ENCODE results near the gene DIPK2A.

DIPK2A gene, protein sequence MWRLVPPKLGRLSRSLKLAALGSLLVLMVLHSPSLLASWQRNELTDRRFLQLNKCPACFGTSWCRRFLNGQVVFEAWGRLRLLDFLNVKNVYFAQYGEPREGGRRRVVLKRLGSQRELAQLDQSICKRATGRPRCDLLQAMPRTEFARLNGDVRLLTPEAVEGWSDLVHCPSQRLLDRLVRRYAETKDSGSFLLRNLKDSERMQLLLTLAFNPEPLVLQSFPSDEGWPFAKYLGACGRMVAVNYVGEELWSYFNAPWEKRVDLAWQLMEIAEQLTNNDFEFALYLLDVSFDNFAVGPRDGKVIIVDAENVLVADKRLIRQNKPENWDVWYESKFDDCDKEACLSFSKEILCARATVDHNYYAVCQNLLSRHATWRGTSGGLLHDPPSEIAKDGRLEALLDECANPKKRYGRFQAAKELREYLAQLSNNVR

DNA sequence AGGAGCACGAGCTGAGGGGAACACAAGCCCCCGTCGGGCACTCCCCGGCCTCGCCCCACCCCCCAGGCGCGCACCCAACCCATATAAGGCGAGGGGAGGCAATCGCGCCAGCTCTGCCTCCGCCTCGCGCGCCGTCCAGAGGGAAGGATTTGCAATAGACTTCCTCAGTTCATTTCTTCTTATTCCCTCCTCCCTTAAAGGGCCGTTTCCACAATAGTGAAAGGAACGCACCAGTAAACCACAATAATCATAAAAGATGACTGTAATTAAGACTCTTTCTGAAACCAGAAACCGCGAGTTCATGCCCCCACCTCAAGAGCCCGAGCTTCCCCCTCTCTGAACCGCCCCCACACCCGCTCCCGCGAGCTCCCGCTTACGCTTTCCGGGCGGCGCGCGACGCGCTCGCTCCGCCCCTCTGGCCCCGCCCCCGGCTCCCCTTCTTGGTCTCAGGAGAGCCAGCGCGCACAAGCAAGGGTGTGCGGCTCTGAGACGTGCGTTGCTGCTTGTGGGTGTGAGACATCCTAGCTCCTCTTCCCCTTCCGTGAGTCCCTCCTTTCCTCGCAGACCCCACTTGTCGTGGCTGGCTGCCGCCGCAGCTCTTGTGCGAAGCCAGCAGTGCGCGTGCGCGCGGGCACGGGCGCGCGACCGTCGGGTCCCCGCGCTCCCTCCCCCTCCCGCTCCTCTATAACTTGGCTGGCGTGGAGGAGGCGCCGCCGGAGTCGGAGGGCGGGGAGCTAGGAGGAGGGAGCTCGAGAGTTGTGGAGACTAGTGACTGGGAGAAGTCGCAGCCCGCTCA lies at the start of gene DIPK2A:
DIPK2A (plus strand) TSS at position 465 of the 796 bp plus-strand sequence. CDS start 510 bp downstream, outside the sequence.
- DNase-seq = peak; percentile 96

DNA sequence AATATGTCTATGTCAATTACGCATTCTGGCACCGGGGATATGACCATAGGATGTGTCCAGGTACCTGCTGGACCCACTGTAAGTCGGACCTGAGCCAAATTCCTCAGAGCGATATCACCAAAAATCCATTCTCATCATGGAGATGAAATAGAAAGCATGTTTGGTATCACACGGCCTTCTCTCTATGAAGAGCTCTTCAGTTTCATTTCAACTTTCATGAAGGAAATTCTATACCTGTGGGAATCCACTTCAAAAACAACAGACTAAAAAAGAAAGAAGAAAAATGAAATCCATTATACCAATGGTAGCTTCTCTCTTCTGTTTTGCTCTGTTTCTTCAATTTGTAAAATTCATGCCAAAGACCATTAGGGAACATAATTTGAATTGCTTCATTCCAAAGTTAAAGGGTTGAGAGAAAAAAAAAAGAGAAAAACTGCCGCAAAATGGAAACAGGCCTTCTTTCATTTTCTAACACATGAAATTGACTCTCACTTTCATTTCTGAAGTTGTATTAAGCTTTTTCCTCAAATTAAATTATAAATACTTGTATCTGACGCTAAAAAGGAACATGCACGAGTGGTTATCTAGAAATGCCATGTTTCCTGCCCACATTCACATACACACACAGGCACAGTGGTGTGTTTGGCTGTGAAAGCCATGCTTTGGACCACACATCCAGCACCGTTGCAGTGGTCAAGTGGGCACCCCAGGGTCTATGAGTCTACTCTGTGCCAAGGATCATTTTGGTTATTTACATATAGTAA lies 46.9 kb upstream of the DIPK2A start:
- no peak for DNase-seq

DNA sequence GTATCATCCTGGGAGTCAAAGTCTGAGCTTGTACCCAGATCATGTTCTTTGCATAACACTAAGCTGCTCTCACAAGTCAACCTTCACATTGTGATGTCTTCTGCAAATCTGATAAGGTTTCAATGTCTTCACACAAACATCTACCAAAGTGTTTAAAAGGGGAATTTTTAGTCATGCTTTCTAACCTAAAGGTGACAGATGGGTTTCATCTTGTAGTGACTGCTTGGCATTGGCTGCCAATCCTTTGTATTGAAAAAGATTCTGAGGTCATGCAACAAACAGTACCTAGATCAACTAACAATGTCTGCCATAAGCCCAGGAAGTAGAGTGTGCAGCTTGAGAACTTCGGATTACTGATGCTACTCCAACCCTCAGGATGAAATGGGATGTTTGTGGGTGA lies 43.6 kb upstream of the DIPK2A start:
- no peak for DNase-seq

DNA sequence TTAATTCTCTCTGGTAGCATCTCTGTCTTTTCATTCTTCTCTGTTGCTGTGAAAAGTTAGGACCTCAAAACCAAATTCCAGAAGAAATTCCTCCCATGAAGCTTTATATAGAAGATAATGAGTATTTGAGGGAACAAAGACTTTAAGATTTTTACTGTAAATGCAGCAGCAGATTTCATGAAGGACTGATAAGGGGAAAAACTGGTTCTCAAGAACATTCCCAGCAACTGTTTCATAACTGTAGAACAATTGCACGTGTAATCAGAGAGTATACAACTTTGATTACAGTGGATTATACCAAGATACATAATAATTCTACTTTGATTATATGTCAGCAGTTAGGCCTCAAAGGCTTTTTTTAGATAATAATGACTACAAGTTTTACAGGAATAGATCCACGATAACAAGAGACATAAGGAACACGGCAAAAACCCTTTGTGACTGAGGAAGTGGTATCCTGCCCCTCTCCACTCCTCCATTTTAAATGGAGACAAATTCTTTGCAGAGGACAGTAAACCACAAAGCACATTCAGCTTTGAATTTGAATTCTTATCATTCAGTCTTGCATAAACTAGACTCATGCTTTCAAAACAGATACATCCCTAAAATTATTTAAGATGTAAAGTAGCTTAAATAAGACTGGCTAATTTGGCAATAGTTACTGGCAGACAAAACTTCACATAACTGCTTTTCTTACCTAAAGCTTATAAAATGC lies 42.9 kb upstream of the DIPK2A start:
- no peak for DNase-seq

- no peak for DNase-seq
Measured at GRCh38 chr3:143934791-143935190, 36.8 kb upstream of the DIPK2A start.

DNA sequence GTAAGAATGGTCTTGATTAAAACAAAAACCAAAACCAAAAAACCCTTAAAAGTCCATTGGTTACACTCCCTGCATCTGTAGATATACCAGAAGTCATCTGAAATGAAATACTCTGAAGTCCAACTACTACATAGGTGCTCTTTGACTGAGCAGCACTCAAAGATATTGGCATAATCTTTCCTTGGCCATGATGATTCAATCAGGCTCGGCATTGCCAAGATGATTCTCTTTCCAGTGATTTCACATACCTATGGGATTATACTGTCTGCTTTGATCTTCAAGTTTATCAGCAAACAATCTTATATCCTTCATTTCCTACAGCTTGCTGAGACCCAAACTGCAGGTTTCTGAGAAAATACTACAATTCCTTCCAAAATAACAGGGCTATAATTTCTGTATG lies 35.9 kb upstream of the DIPK2A start:
- no peak for DNase-seq

- DNase-seq = no peak
Measured at GRCh38 chr3:143950810-143951209, 20.8 kb upstream of the DIPK2A start.

DNA sequence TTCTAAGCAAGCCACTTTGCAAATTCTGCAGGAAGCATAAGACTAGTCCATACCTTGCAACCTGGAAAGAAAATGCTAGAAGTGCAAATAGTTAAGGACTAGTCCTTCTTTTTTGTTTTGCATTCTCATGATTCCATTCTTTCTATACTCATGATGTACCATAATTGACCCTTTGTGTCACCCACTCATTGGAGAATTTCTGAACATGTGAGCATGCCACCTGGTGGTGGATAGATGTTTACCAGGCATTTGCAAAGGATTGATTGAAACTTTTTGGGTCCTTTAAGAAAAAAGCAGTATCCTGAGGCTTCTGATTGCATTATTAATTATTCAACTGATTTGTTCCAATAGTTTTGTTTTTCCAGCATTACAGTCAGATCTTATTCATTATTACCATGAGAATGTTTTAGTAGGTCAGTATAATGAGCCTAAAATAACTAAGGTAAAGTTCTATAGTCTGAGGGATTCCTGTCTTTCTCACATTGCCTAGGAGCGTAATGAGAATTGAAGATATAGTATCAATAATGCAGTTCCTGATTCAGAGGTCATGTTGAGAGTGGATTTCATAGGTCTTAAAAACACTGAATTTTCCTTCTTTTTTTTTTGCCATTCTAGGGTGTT lies 20.2 kb upstream of the DIPK2A start:
- peak; percentile 38 for DNase-seq

DNA sequence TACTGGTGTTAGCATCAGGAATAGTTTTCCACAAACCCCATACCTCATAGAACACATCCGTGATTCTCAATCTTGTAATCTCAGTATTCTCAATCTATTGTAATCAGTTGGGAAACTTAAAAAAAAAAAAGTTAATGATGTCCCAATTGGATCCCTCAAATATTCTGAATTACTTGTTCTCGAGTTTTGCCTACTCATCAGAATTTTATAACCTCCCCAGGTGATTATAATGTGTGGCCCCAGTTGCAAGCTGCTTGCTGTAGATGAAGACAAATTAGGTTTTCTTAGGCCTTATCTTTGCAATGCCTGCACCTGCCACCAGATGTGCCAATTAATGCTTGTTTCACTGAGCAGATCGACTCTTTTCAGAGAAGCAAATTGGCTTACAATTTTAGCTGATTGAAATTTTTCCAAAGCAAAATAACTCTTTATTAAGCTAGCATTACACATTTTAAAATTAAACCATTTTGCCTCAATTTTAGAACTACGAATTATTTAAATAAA lies 19.0 kb upstream of the DIPK2A start:
- no peak for DNase-seq

- DNase-seq = no peak
Measured at GRCh38 chr3:143955113-143955512, 16.5 kb upstream of the DIPK2A start.

DNA sequence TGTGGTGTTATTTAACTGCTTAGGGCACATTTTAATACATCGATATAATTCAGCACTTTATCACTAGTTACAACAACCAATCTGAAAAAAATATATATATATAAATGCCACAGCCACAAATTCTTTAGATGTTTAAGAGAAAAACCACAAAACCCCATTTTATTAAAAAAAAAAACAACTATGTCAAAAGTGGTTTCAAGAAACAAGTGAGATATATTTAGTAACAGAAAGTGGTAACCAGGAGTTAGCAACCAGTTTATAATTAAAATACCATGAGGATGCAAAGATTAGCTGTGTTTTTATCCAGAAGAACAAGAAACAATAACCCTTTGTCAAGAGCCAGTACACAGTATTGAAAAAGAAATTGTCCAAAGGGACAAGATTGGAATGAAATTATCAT lies 14.8 kb upstream of the DIPK2A start:
- DNase-seq = no peak

DNA sequence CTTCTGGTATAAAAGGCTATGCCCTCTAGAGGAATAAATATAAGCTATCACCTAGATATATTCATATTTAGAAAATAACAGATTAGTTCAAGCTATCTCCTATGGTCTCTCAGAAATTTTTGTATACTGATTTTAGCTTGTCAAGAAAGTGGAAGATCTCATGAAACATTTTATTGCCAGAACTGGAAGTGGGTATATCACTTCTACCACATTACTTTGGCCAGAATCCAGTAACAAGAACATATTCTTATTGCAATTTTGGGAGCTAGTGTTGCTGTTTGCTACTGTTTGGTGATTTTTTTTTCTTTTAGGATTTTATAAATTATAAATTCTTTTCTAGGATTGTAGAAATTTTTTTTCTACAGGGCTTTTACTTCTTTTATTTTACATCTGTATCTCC lies 14.2 kb upstream of the DIPK2A start:
- no peak for DNase-seq

GRCh38 chr3:143958966-143959365 lies 12.7 kb upstream of the DIPK2A start:
- DNase-seq = no peak

GRCh38 chr3:143961342-143961741 lies 10.3 kb upstream of the DIPK2A start:
- no peak for DNase-seq

- no peak for DNase-seq
Measured at GRCh38 chr3:143963946-143964345, 7.7 kb upstream of the DIPK2A start.

DNA sequence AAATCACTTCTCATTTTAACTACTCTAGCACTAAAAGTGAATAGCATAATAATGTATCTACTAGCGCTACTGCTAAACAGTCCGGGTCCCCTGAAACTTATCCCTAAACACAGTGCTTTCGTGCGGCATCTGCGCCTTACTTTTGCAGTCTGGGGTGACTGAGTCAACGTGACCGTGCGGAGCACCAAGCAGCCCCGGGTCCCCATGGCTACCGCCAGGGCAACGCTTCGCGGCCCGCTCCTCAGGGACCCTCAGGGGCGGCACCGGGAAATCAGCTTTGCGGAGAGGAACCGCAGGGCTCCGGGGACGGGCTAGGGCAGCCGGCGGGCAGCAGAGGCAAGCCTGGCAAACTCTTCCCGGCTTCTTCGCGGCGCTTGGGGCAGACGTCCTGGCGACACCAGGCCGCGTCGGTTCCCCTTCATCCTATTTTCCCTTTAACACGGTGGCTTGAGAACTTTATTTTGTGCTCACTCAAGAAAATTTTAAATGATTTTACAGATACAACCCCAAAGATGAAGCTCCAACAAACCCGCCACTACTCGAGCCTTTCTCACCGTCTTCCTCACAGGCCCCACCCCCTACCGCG lies 757 bp upstream of the DIPK2A start:
- peak; percentile 51 for DNase-seq

- no peak for DNase-seq
Measured at GRCh38 chr3:143972155-143972504, 507 bp downstream of the DIPK2A start.

- DNase-seq = peak; percentile 60
Measured at GRCh38 chr3:143972505-143973258, 1.1 kb downstream of the DIPK2A start.

DNA sequence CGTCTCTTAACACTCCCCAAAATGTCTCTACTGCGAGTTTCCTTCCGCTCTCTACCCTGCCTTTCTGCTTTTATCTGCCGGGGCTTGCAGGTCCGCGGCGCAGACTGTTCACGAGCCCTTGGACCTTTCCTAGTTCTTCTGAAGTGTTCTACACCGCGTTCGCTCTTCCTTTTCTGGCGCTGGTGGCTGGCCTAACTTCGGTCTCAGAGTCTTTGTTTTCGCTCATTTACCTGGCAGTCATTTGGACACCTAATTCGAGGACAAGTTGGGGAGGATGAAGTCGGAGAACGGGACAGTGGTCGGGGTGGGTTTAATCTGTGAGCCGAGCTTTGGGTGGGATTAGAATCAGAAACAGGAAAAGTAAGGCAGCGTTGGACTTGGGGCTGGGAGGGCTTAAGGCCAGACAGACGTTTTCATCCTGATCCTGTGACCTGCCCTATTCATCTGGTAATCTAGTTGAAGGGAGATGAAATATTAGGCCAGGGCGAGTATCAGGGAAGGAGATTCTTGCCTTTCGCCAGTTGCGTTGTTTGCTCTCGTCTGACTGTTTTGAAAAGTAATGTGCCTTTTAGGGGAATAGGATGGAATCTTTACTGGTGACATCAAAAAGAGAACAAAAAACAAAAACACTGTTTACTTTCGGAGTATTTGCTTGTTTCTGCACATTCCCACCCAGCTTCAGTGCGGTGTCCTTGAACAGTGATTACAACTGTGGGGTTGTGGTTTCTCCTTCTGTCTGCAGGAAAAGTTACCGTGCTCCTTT lies 1.8 kb downstream of the DIPK2A start:
- DNase-seq = peak; percentile 74
